SKM-1 (cell line): ENCODE measurements around the gene RNU7-1.

ENCODE experiments used
- DNase-seq: peaks from one replicate; lab custom pipeline; 2025; ENCODE audit not compliant: unreplicated experiment; lab: John Stamatoyannopoulos, UW

Gene RNU7-1

GRCh38 chr12:6952121-6952862, 8.7 kb downstream of the RNU7-1 start:
- DNase-seq: no peak

- DNase-seq: no peak
These were observed 9.3 kb downstream of the RNU7-1 start for GRCh38 chr12:6952863-6953441.

- DNase-seq: peak; percentile 66
These were observed 10.1 kb downstream of the RNU7-1 start for GRCh38 chr12:6953442-6954315.

- DNase-seq: no peak
These were observed 10.9 kb downstream of the RNU7-1 start for GRCh38 chr12:6954316-6955107.

- DNase-seq: no peak
These were observed 11.7 kb downstream of the RNU7-1 start for GRCh38 chr12:6955108-6956020.

- DNase-seq: no peak
These were observed 12.6 kb downstream of the RNU7-1 start for GRCh38 chr12:6956021-6956727.

- no peak for DNase-seq
These were observed 13.6 kb downstream of the RNU7-1 start for GRCh38 chr12:6957151-6957701.

GRCh38 chr12:6957741-6958608, 14.4 kb downstream of the RNU7-1 start:
- DNase-seq: no peak

GRCh38 chr12:6958609-6959057, 15.0 kb downstream of the RNU7-1 start:
- DNase-seq: no peak

- DNase-seq: peak; percentile 25
These were observed 15.6 kb downstream of the RNU7-1 start for GRCh38 chr12:6959058-6959804.

- DNase-seq: no peak
These were observed 16.4 kb downstream of the RNU7-1 start for GRCh38 chr12:6959805-6960592.

GRCh38 chr12:6960593-6961277, 17.1 kb downstream of the RNU7-1 start:
- DNase-seq: no peak

GRCh38 chr12:6961278-6961694, 17.7 kb downstream of the RNU7-1 start:
- DNase-seq: no peak

GRCh38 chr12:6961695-6962284, 18.2 kb downstream of the RNU7-1 start:
- DNase-seq: no peak

GRCh38 chr12:6962285-6963015, 18.8 kb downstream of the RNU7-1 start:
- no peak for DNase-seq
